ENCODE results near the gene MTFR2.

- TF ChIP-seq POLR2A (IDR thresholded peaks at IDR 0.05; ENCODE audit: low read length) (no peak), HDAC2 (IDR thresholded peaks at IDR 0.05) (no peak), RAD21 (conservative IDR thresholded peaks at IDR 0.05 in 1 of 2, IDR thresholded peaks at IDR 0.05 in 1 of 2) (no peak), CTCF (IDR thresholded peaks at IDR 0.05) (no peak), JUNB (IDR thresholded peaks at IDR 0.05) (no peak), KDM5A (IDR thresholded peaks at IDR 0.05) (no peak), NR3C1 (IDR thresholded peaks at IDR 0.05) (no peak), TP53 (CRISPR knock-in tag; IDR thresholded peaks at IDR 0.05) (no peak)
Measured at GRCh38 chr6:136189104-136189503, 61.0 kb downstream of the MTFR2 start.
